Spleen (tissue), 11 donors: ENCODE data around the gene TNFRSF12A. TPM values are rescaled to one million over a fixed set of nuclear protein-coding genes. Genes with fewer than 3 reads are reported as not detected.

Experiments
- DNase-seq: peaks from one replicate; pipeline ENCODE4 v3.0.0-alpha.2; 2020
- H3K27ac ChIP-seq, 8 donors: fragments of 200-600 bp; sonication (generic) in 7 of 8; 1 replicate in 4 of 8; 2 replicates in 4 of 8; pipeline versions ENCODE4 v1.5.0 to v1.8.0; 2016 to 2021; ENCODE audit warnings: inconsistent platforms in 4 of 8, mild to moderate bottlenecking in 4 of 8, moderate library complexity in 1 of 8
- H3K27me3 ChIP-seq, 7 donors: fragments of 200-600 bp; sonication (generic) in 6 of 7; replicated peaks in 1 of 7; 1 replicate in 4 of 7; 2 replicates in 3 of 7; pipeline versions ENCODE4 v1.5.0 to v1.8.0; 2016 to 2021; ENCODE audit warnings: inconsistent platforms in 3 of 7, mild to moderate bottlenecking in 1 of 7
- H3K36me3 ChIP-seq, 6 donors: fragments of 200-600 bp; sonication (generic) in 5 of 6; 1 replicate in 4 of 6; 2 replicates in 2 of 6; pipeline versions ENCODE4 v1.5.0 to v1.8.0; 2016 to 2021; ENCODE audit warnings: inconsistent platforms in 2 of 6
- H3K4me1 ChIP-seq, 6 donors: fragments of 200-600 bp; sonication (generic) in 5 of 6; 1 replicate in 3 of 6; 2 replicates in 3 of 6; pipeline versions ENCODE4 v1.5.0 to v1.8.0; 2016 to 2021; ENCODE audit warnings: inconsistent platforms in 3 of 6
- H3K4me3 ChIP-seq, 8 donors: fragments of 200-600 bp; sonication (generic) in 7 of 8; 1 replicate in 4 of 8; 2 replicates in 4 of 8; pipeline versions ENCODE4 v1.5.0 to v1.8.0; 2016 to 2021; ENCODE audit warnings: inconsistent platforms in 4 of 8, mild to moderate bottlenecking in 4 of 8, moderate library complexity in 2 of 8
- H3K9me3 ChIP-seq, 8 donors: fragments of 200-600 bp; sonication (generic) in 7 of 8; 1 replicate in 4 of 8; 2 replicates in 4 of 8; pipeline versions ENCODE4 v1.5.0 to v1.8.0; 2016 to 2021; ENCODE audit warnings: inconsistent platforms in 4 of 8
- POLR2A ChIP-seq, 3 donors: fragments of 450-650 bp; IDR thresholded peaks; one replicate each; pipeline ENCODE4 v1.5.1; 2017; ENCODE audit warnings: antibody characterized with exemption in 3 of 3, mild to moderate bottlenecking in 1 of 3
- POLR2AphosphoS5 ChIP-seq, 3 donors: sonication (generic); formaldehyde crosslinking; IDR thresholded peaks; one replicate each; pipeline ENCODE4 v1.5.1; 2017; ENCODE audit warnings: antibody characterized with exemption in 3 of 3
- WGBS, 5 donors: extraction: QIAGEN DNeasy Blood & Tissue Kit in 3 of 5; methylation state at CpG; one replicate each; pipeline versions ENCODE4 v1.1.5 to v1.1.7; 2013 to 2018; 5-methylcytosine and 5-hydroxymethylcytosine counted together
- intact Hi-C: fragments of 100-400 bp; cut with DNase I; formaldehyde crosslinking; loops from one replicate; pipeline ENCODE4 v1.15.0; 2023; ENCODE audit warnings: low total_unique reads
- polyA plus RNA-seq, 3 donors: library from polyadenylated mRNA; stranded (reverse); fragments of 200-250 nt; gene quantifications; one replicate each; pipeline ENCODE4 v1.2.1, GENCODE V29; 2013
- total RNA-seq, 7 donors: library from RNA; depleted of rRNA in 3 of 7; stranded (reverse); fragments of >200 nt in 3 of 7; fragmentation: NEBNext Ultra II Directional in 4 of 7; extraction: Animal tissue kit (Norgen Biotek cat#: 25700) in 4 of 7; gene quantifications; one replicate each; pipeline versions ENCODE4 v1.1.0 to v1.2.1, GENCODE V29; 2016 to 2021
- TF ChIP-seq, protein P1 (sequence below), 11 experiments: fragments of 200-600 bp in 7 of 11; fragments of 450-650 bp in 4 of 11; sonication (generic) in 4 of 11; IDR thresholded peaks in 8 of 11; conservative IDR thresholded peaks in 3 of 11; 1 replicate in 7 of 11; 2 replicates in 4 of 11; pipeline versions ENCODE4 v1.4.0 to v1.8.0; 2016 to 2021; ENCODE audit warnings: antibody characterized with exemption in 11 of 11, inconsistent platforms in 4 of 11, mild to moderate bottlenecking in 1 of 11
- donor health status: healthy with polysubstance abuse.
- donor health status: DM: no; HTN: no; CAD: no; lungs with moderate emphysema.
- donor health status: DM: no; HTN: no; CAD: no.
- donor health status: Bipolar disorder and iron deficiency.
- donor health status: healthy.
- donor health status: DM: no; HTN: no; CAD: no.
- donor health status: DM: yes; HTN: yes; CAD: no.

TNFRSF12A gene
- total and polyA plus RNA-seq, 10 donors, result 2.0 to 26.1 (median 8.0) TPM

GRCh38 chr16:2992383-2993081 lies 27.6 kb upstream of the TNFRSF12A start:
- no peak overlapping the region for H3K27ac ChIP-seq
- H3K27me3 ChIP-seq, result peaks cover 0 to 35% (median 3%) of the 10 kb centered on the region in 7 donors
- no peaks in the 10 kb centered on the region for H3K4me1 ChIP-seq
- intact Hi-C loops, result no loop called here
- TF ChIP-seq, protein P1, sequence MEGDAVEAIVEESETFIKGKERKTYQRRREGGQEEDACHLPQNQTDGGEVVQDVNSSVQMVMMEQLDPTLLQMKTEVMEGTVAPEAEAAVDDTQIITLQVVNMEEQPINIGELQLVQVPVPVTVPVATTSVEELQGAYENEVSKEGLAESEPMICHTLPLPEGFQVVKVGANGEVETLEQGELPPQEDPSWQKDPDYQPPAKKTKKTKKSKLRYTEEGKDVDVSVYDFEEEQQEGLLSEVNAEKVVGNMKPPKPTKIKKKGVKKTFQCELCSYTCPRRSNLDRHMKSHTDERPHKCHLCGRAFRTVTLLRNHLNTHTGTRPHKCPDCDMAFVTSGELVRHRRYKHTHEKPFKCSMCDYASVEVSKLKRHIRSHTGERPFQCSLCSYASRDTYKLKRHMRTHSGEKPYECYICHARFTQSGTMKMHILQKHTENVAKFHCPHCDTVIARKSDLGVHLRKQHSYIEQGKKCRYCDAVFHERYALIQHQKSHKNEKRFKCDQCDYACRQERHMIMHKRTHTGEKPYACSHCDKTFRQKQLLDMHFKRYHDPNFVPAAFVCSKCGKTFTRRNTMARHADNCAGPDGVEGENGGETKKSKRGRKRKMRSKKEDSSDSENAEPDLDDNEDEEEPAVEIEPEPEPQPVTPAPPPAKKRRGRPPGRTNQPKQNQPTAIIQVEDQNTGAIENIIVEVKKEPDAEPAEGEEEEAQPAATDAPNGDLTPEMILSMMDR (IDR thresholded peaks at IDR 0.05 in 8 of 11, conservative IDR thresholded peaks at IDR 0.05 in 3 of 11), result no peak
- TF ChIP-seq POLR2A (IDR thresholded peaks at IDR 0.05) (no peak), POLR2AphosphoS5 (IDR thresholded peaks at IDR 0.05) (no peak)
- no peaks in the 10 kb centered on the region for H3K36me3 ChIP-seq
- 83 to 92% (median 88%) methylated on average over 14 of the region's 14 CpGs for WGBS, 5 donors
- H3K4me3 ChIP-seq, result no peak overlapping the region
- H3K9me3 ChIP-seq, result no peaks in the 10 kb centered on the region
- no peak for DNase-seq

GRCh38 chr16:2996298-2996697 lies 23.9 kb upstream of the TNFRSF12A start:
- 70 to 93% (median 84%) methylated on average over 8 to 13 of the region's 13 CpGs for WGBS, 5 donors
- Histone ChIP-seq H3K4me3 (no peak overlapping the region), H3K27ac (no peak overlapping the region), H3K4me1 (no peaks in the 10 kb centered on the region), H3K9me3 (no peaks in the 10 kb centered on the region), H3K36me3 (no peaks in the 10 kb centered on the region), H3K27me3 (peaks cover 0 to 31% (median 0%) of the 10 kb centered on the region in 7 donors)
- no peak for DNase-seq
- intact Hi-C loops, result no loop called here
- TF ChIP-seq, protein P1 (IDR thresholded peaks at IDR 0.05 in 8 of 11, conservative IDR thresholded peaks at IDR 0.05 in 3 of 11), result no peak
- TF ChIP-seq POLR2A (IDR thresholded peaks at IDR 0.05), result no peak
- TF ChIP-seq POLR2AphosphoS5 (IDR thresholded peaks at IDR 0.05), result no peak

- intact Hi-C loops, result no loop called here
- 77 to 87% (median 80%) methylated on average over 6 of the region's 6 CpGs for WGBS, 5 donors
- Histone ChIP-seq H3K4me1 (peaks cover 0 to 13% (median 9%) of the 10 kb centered on the region in 6 donors), H3K36me3 (no peaks in the 10 kb centered on the region), H3K27ac (no peak overlapping the region), H3K4me3 (no peak overlapping the region), H3K9me3 (no peaks in the 10 kb centered on the region), H3K27me3 (peaks cover 0 to 36% (median 0%) of the 10 kb centered on the region in 7 donors)
- no peak for DNase-seq
- TF ChIP-seq POLR2AphosphoS5 (IDR thresholded peaks at IDR 0.05) (no peak), POLR2A (IDR thresholded peaks at IDR 0.05) (no peak)
- TF ChIP-seq, protein P1 (IDR thresholded peaks at IDR 0.05 in 8 of 11, conservative IDR thresholded peaks at IDR 0.05 in 3 of 11), result no peak
These were observed 20.2 kb upstream of the TNFRSF12A start for GRCh38 chr16:2999929-3000328.

GRCh38 chr16:3000540-3000939 lies 19.6 kb upstream of the TNFRSF12A start:
- peaks cover 0 to 19% (median 12%) of the 10 kb centered on the region in 6 donors for H3K4me1 ChIP-seq
- 76 to 92% (median 84%) methylated on average over 3 to 4 of the region's 4 CpGs for WGBS, 5 donors
- intact Hi-C loops, result no loop called here
- no peaks in the 10 kb centered on the region for H3K36me3 ChIP-seq
- no peak overlapping the region for H3K4me3 ChIP-seq
- H3K9me3 ChIP-seq, result no peaks in the 10 kb centered on the region
- TF ChIP-seq POLR2A (IDR thresholded peaks at IDR 0.05) (no peak), POLR2AphosphoS5 (IDR thresholded peaks at IDR 0.05) (no peak)
- TF ChIP-seq, protein P1 (IDR thresholded peaks at IDR 0.05 in 8 of 11, conservative IDR thresholded peaks at IDR 0.05 in 3 of 11), result no peak
- no peak overlapping the region for H3K27ac ChIP-seq
- no peak for DNase-seq
- peaks cover 0 to 39% (median 0%) of the 10 kb centered on the region in 7 donors for H3K27me3 ChIP-seq
